HG03354 (cell line): ENCODE results near the gene CGB7.

ENCODE experiments used
- ATAC-seq: cut with Tn5 transposase; IDR thresholded peaks from one replicate; pipeline ENCODE4 v1.9.1; 2021; ENCODE audit warnings: mild to moderate bottlenecking; ENCODE audit not compliant: unreplicated experiment, poor library complexity, severe bottlenecking

CGB7 gene

GRCh38 chr19:49057636-49058234 lies at the start of gene CGB7:
Gene CGB7 (minus strand): TSS chr19:49057749. CDS start chr19:49055375, 2,374 bp downstream.
- no peak for ATAC-seq

DNA sequence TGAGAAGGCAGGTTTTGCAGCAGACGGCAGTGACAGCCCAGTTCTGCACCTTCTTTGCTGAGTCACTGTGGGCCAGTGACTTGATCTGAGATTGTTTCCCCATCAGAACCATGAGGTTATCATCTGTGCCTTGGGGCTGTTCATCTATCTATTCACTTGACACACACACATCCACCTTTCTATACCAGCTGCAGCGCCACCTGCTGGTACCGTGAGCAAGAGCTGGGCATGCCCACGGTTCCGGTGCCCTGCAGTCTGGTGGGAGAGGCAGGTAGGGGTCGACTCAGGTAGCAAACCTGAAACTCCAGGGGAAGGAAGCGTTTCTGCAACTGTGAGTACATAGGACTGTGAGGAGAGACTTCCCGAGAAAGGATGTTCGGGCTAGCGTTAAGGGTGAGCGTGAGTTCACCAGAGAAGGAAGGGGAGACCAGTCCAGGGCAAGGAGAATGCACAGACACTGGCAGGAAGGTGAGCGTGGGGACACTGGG lies 49.1 kb upstream of the CGB7 start:
- ATAC-seq, result no peak

GRCh38 chr19:49104229-49104864 lies 46.8 kb upstream of the CGB7 start:
- no peak for ATAC-seq

DNA sequence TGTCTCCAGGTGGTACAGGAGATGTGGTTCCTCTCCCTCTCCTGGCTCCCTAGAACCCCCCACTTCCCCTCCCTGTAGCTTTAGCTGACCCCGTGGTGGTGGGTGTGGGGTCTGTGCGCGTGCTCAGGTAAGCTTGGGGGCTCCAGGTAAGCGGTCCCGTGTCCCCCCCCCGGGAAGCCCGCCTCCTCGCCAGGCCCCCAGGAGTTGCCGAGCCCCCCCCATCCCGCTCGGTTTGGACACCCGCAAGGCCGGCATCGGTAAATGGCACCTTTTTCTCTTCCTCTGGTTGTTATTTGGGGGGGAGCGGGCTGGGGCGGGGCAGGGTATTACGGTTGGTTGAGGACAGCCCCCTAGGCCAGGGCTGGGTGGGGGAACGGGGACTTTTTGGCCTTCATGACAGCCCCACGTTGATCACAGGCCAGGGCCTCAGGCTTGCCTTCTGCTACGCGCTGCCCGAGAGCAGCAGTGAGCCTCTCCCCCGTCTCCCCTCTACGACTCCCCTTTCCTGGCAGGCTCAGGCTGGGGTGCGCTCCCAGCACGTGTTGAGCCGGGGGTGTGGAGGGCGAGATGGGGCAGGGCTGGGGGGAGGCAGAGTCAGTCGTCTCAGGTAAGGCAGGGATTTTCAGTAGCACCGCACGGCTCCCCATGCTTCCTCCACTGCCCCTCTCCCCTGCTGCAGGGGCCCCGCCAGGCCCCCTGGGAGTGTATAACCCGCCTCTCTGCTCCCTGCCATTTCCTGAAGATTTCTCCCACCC lies 46.0 kb upstream of the CGB7 start:
- ATAC-seq, result no peak

DNA sequence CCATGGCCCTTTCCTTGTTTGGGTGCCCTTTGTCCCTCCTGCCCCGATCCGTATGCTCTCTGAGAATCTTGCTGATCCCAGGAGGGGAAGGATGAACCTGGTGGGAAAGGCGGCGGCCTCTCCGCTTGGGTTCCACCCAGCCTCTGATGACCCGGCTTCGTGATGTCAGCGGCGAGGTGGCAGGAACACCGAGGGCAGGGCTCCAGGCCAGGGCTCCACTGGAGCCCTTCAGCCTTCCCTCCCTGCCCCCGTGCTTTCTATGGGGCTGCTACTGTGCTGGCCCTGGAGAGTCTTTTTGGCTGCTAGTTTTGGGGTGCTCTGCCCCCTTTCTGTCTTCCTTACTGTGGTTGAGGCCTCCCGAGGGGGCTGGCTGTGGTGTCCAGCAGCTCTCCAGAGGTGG lies 44.8 kb upstream of the CGB7 start:
- ATAC-seq, result no peak

DNA sequence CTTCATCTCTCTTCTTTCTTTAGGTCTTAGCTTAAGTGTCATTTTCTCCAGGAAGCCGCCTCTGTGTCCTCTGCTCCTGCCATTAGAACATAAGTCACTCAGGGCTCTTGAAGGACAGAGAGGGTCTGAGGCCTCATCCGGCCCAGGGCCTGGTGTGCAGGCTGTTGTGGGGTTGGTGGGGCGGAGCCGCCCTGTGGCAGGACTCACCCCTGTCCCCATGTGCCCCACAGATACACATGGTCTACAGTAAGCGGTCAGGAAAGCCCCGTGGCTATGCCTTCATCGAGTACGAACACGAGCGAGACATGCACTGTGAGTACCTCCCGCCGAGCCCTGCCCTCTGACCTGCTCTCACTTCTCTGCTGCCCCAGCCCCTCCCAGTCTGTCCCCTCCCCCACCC lies 43.6 kb upstream of the CGB7 start:
- no peak for ATAC-seq

DNA sequence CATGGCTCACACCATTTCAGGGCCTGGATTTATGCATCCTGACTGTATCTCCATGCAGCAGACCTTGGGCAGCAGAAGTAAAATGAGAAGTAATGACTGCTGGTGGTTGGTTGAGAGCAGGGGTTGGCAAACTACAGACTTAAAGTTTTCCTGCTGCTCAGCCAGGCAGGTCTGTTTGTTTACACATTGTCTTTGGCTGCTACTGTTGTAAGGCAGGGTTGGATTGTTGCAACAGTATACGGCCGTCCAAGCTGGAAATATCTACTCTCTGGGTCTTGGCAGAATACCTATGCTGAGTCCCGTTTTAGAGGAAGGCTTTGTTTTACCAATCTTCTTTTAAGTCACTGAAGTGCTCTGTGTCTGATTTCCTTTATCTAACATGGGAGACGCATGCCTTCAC lies 41.2 kb upstream of the CGB7 start:
- ATAC-seq, result no peak

DNA sequence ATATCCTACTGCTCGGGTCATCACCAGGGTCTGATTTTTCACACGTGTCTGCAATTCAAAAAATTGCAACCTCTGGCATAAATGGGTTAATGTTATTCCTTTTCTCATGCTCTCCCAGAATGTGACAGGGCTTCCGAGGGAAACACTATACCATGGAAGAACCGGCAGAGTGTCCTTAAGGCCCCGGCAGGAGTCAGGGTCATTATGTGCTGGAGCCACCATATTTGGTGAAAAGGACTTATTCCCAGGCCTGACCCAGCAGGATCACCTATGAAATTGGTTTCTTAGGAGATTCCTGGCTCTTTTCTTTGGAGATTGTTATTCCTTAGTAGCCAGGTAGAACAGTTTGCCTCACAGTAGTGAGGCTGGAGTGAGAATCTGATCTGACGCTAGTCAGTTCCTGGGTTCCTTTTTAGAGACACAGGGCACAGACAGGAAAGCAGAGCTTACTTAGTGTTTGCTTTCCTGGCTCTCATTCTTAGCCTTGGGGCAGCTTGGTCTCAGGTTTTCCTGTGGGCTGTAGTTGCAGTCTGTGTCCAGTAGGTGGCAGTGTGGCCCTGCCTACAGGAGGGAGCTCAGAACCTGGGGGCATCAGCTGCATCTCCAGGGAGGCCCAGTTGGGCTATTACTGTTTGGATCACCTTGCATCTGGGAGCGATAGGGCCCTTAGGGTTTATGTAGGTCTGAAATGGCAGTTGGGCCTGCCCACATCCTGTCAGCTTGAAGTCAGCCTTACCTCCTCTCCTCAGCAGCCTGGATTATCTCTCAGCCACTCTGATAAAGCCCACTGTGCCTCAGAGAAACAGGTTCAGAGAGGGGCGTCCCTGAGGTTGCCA lies 40.1 kb upstream of the CGB7 start:
- ATAC-seq, result no peak

- no peak for ATAC-seq
Observed at GRCh38 chr19:49094505-49095482, 37.2 kb upstream of the CGB7 start.

GRCh38 chr19:49092686-49093085 lies 35.1 kb upstream of the CGB7 start:
- no peak for ATAC-seq

GRCh38 chr19:49091391-49092038 lies 34.0 kb upstream of the CGB7 start:
- no peak for ATAC-seq

GRCh38 chr19:49086296-49086695 lies 28.7 kb upstream of the CGB7 start:
- no peak for ATAC-seq

GRCh38 chr19:49085868-49086232 lies 28.3 kb upstream of the CGB7 start:
- no peak for ATAC-seq

GRCh38 chr19:49085020-49085867 lies 27.7 kb upstream of the CGB7 start, which contains the start of gene SNRNP70:
Gene SNRNP70 (plus strand): TSS chr19:49085451. CDS start chr19:49086415, 964 bp downstream.
- peak; percentile 85 for ATAC-seq

DNA sequence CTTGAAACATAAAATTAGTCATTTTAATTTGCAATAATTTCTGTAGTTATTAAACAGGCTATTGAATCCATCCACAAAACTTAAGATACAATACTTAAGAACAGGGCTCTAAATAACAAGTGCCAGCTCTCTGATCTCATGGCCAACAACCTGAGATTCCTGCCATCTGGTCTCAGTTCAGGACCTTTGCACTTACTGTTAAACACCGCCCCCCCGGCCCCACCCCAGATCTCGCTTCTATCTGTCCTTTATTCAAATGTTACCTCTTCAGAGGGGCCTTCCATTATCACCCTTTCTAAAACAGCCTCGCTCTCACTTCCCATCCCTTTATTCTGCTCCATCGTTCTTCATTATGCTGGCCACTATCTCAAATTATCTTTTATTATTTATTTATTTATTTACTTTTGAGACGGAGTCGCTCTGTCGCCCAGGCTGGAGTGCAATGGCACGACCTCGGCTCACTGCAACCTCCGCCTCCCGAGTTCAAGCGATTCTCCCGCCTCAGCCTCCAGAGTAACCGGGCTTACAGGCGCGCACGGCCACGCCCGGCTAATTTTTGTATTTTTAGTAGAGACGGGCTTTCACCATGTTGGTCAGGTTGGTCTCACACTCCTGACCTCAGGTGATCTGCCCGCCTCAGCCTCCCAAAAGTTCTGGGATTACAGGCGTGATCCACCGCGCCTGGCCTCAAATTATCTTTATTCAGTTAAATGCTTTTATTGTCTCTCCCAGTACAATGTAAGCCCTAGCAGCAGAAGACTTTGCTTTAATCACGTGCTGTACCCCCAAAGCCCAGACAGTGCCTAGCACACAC lies 26.9 kb upstream of the CGB7 start:
- no peak for ATAC-seq

DNA sequence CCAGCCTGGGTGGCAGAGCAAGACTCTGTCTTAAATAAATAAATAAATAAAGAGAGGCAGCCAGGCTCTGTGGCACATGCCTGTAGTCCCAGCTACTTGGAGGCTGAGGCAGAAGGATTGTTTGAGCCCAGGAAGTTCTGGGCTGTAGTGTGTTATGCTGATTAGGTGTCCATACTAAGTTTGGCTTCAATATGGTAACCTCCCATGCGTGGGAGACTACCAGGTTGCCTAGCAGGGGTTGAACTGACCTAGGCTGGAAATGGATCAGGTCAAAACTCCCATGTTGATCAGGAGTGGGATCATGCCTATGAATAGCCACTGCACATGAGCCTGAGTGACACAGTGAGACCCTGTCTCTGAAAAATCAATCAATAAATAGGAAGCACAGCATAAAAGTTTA lies 23.7 kb upstream of the CGB7 start:
- no peak for ATAC-seq

DNA sequence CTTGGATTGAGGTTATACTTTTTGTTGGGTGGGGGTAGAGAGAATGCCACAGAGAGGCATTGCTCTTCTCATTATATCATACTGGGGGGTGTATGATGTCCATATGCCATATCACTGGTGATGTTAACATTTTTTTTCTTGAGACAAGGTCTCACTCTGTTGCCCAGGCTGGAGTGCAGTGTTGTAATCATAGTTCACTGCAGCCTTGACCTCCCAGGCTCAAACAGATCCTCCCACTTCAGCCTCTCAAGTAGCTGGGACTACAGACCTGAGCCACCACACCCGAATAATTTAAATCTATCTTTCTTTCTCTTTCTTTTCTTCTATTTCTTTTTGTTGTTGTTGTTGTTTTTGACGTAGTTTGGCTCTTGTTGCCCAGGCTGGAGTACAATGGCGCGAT lies 22.8 kb upstream of the CGB7 start:
- no peak for ATAC-seq
